GM10248 (cell line): ENCODE measurements around the gene CARD9.

ENCODE experiments used
- CTCF ChIA-PET: fragments of 300-600 bp; sonication (Branson Sonifier 250); formaldehyde crosslinking; extraction: SDS; loops from one replicate; lab custom pipeline; 2021; ENCODE audit warnings: antibody characterized with exemption; lab: Yijun Ruan, JAX
- POLR2A ChIA-PET: fragments of 350-650 bp; sonication (Branson Sonifier 250); formaldehyde crosslinking; extraction: SDS; loops from one replicate; lab custom pipeline; 2020; ENCODE audit warnings: antibody characterized with exemption; lab: Yijun Ruan, JAX
- DNase-seq: peaks from one replicate; pipeline ENCODE4 v3.0.0; 2012; ENCODE audit errors: extremely low spot score
- CTCF ChIP-seq: IDR thresholded peaks from 2 replicates; pipeline ENCODE4 v1.5.1; 2012; ENCODE audit warnings: mild to moderate bottlenecking, low read depth; ENCODE audit errors: extremely low read depth, missing control alignments, control extremely low read depth

Gene CARD9

GRCh38 chr9:136403538-136403914 is 30.1 kb upstream of the CARD9 start:
- peak; percentile 82 for DNase-seq
- TF ChIP-seq CTCF, result no peak
- ChIA-PET POLR2A (interaction anchor here (1.7 kb wide), 1 partner anchor 40 kb away, joined by 6 read pairs; the partner anchor contains the start of gene DNLZ), CTCF (interaction anchor here (1.1 to 3.6 kb wide), 5 partner anchors 14 to 63 kb away, joined by 3 to 23 read pairs (median 6); partner anchors contain the start of gene DNLZ)

- ChIA-PET POLR2A (no interaction called here), CTCF (interaction anchor here (1.2 to 3.6 kb wide), 9 partner anchors 7 to 232 kb away, joined by 3 to 23 read pairs (median 5); partner anchors contain the start of gene DNLZ)
- no peak for TF ChIP-seq CTCF
- no peak for DNase-seq
Measured at GRCh38 chr9:136402067-136402466, 28.6 kb upstream of the CARD9 start.

- CTCF ChIA-PET, result interaction anchor here (0.8 to 3.6 kb wide), 12 partner anchors 8 to 519 kb away, joined by 3 to 23 read pairs (median 5); partner anchors contain the start of gene DNLZ
- POLR2A ChIA-PET, result no interaction called here
- DNase-seq, result no peak
- TF ChIP-seq CTCF, result no peak
Measured at GRCh38 chr9:136401173-136401922, 27.9 kb upstream of the CARD9 start.

- TF ChIP-seq CTCF, result peak; percentile 94
- peak; percentile 97 for DNase-seq
- CTCF ChIA-PET, result interaction anchor here (0.8 to 3.6 kb wide), 10 partner anchors 9 to 520 kb away, joined by 3 to 23 read pairs (median 4); partner anchors contain the start of gene DNLZ
- POLR2A ChIA-PET, result no interaction called here
Measured at GRCh38 chr9:136400038-136400834, 26.8 kb upstream of the CARD9 start, which contains the start of gene SNAPC4. TSS of gene SNAPC4 (minus strand) at chr9:136400170. CDS start at chr9:136398428, 1,742 bp downstream.

- DNase-seq, result peak; percentile 66
- no peak for TF ChIP-seq CTCF
- POLR2A ChIA-PET, result no interaction called here
- CTCF ChIA-PET, result interaction anchor here (1.0 to 1.3 kb wide), 2 partner anchors 8 to 36 kb away, joined by 3 read pairs; no protein-coding TSS in a partner anchor
Measured at GRCh38 chr9:136399176-136400037, 25.9 kb upstream of the CARD9 start.
